ENCODE measurements around the gene PCTP.

DNA sequence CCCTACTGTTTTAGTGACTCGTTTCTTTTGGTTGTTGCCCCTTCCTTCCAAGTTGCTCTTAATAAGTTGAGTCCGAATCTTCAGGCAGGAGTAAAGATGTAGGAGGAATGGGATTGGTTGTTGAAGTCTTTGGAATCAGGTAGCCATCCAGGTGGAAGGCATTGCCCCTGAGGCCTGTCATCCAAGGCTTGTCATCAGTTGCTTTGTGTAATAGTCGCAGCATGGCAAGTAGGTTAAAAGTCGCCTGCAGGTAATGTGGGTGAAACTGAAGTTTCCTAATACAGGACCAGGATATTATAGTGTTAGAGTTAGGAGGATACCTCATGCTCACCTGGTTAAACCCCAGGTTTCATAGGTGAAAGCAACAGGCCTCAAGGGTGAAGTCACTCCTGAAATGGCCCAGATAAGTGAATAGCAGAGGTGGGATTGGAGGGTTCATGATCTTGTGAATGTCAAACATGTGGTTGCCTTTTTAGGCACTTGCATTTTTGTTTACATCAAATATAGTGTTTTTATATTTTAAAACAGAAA, 934 bp downstream of the PCTP start:
- TF ChIP-seq, protein P1, sequence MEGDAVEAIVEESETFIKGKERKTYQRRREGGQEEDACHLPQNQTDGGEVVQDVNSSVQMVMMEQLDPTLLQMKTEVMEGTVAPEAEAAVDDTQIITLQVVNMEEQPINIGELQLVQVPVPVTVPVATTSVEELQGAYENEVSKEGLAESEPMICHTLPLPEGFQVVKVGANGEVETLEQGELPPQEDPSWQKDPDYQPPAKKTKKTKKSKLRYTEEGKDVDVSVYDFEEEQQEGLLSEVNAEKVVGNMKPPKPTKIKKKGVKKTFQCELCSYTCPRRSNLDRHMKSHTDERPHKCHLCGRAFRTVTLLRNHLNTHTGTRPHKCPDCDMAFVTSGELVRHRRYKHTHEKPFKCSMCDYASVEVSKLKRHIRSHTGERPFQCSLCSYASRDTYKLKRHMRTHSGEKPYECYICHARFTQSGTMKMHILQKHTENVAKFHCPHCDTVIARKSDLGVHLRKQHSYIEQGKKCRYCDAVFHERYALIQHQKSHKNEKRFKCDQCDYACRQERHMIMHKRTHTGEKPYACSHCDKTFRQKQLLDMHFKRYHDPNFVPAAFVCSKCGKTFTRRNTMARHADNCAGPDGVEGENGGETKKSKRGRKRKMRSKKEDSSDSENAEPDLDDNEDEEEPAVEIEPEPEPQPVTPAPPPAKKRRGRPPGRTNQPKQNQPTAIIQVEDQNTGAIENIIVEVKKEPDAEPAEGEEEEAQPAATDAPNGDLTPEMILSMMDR (conservative IDR thresholded peaks at IDR 0.05 in 1 of 2, IDR thresholded peaks at IDR 0.05 in 1 of 2; ENCODE audit: extremely low read depth in 1 of 2, insufficient read depth in 1 of 2, low read depth in 1 of 2, low read length in 2 of 2): no peak
- TF ChIP-seq EZH2 (IDR thresholded peaks at IDR 0.05; ENCODE audit: borderline replicate concordance, low read length): no peak

Measured in mammary epithelial cell (primary cell).